H7 (cell line): ENCODE results near the gene FBXO31. TPM values are rescaled to one million over a fixed set of nuclear protein-coding genes. Genes with fewer than 3 reads are reported as not detected.

ENCODE experiments used
- DNase-seq: peaks from one replicate; pipeline ENCODE4 v3.0.0; 2012
- H3K27me3 ChIP-seq: 2 replicates; pipeline ENCODE4 v1.6.0; 2011; ENCODE audit warnings: mild to moderate bottlenecking, low read length; ENCODE audit not compliant: control insufficient read depth, insufficient read depth
- H3K36me3 ChIP-seq: replicated peaks from 2 replicates; pipeline ENCODE4 v1.5.1; 2011; ENCODE audit warnings: low read length; ENCODE audit not compliant: control insufficient read depth, insufficient read depth
- H3K4me3 ChIP-seq: 2 replicates; pipeline ENCODE4 v1.5.1; 2011; ENCODE audit warnings: low read depth, mild to moderate bottlenecking, control low read depth, low read length, moderate library complexity; ENCODE audit not compliant: insufficient read depth
- total RNA-seq: library from RNA; depleted of rRNA; stranded (reverse); fragments of >200 nt; shearing (Covaris generic); gene quantifications from 2 replicates; pipeline ENCODE4 v1.2.3, GENCODE V29; 2014

FBXO31 gene
- total RNA-seq, 1 experiment from 2014 or later: 24.4 TPM

DNA sequence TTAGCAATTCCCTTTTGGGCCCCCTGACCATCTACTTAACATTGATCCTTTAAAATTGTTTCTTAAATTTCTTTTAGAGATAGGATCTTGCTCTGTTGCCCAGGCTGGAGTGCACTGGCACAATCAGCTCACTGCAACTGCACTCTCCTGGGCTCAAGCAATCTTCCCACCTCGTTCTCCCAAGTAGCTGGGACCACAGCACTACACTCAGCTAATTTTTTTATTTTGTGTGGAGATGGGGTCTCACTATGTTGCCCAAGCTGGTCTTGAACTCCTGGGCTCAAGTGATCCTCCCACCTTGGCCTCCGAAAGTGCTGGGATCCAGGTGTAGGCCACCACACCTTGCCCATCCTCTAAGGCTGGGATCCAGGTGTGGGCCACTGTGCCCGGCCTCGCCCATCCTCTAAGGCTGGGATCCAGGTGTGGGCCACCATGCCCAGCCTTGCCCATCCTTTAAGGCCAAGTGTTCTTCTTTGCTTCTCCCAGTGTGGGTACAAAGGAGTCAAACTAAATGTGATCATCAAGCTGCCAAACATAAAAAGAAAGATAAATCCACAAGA lies 79.5 kb downstream of the FBXO31 start:
- Histone ChIP-seq H3K27me3 (no peaks in the 10 kb centered on the region), H3K4me3 (no peak overlapping the region), H3K36me3 (no peaks in the 10 kb centered on the region)
- DNase-seq: no peak

DNA sequence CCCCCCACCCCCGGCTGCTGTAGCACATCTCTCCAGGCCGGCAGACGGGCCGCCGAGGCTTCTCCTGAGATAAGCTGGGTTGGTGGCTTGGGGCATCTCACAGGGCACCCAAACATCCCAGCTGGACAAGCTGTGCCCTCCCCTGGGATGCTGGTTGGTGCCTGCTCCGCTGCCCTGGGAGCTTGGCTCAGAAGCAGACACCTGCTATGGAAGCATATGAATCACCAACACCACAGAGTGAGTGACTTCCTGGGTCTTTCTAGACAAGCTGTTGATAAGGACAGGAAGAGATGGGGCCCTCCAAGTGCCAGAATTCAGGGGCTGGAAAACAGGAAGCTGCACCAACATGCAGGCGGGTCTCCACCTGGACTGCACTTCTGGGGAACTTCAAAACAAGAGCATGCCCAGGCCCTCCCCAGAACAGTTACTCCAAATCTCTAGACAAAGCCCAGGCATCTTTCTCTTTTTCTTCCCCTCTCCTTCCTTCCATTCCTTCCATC lies 80.1 kb downstream of the FBXO31 start:
- H3K36me3 ChIP-seq: no peaks in the 10 kb centered on the region
- DNase-seq: no peak
- no peak overlapping the region for H3K4me3 ChIP-seq
- H3K27me3 ChIP-seq: no peaks in the 10 kb centered on the region

DNA sequence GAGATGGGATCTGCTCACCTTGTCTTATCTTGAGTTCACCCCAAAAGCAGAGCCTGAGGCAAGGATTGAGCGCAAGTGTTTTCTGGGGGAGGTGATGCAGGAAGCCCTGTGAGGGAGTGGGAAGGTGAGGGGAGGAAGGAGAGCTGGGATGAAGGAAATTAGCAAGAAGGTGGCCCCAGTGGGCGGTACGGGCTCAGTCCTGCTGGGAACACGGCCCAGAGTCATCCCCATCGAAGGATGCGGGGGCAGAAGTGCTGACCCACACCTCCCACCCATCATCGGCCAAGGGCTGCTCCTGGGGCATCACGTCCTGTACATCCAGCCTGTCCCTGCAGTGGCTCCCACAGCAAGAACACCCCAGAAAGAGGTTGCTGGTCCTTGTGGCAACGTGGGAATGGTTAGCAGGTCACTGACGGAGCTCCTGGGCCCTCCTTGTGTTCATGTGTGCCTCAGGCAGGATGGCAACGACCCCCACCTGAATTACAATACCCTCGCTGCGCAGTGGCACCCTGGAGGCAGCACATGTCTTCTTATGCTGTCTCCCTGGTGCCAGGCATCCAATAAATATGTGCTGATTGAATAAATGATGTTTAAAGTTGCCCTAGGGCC lies 84.6 kb downstream of the FBXO31 start:
- Histone ChIP-seq H3K27me3 (no peaks in the 10 kb centered on the region), H3K4me3 (no peak overlapping the region), H3K36me3 (no peaks in the 10 kb centered on the region)
- no peak for DNase-seq

DNA sequence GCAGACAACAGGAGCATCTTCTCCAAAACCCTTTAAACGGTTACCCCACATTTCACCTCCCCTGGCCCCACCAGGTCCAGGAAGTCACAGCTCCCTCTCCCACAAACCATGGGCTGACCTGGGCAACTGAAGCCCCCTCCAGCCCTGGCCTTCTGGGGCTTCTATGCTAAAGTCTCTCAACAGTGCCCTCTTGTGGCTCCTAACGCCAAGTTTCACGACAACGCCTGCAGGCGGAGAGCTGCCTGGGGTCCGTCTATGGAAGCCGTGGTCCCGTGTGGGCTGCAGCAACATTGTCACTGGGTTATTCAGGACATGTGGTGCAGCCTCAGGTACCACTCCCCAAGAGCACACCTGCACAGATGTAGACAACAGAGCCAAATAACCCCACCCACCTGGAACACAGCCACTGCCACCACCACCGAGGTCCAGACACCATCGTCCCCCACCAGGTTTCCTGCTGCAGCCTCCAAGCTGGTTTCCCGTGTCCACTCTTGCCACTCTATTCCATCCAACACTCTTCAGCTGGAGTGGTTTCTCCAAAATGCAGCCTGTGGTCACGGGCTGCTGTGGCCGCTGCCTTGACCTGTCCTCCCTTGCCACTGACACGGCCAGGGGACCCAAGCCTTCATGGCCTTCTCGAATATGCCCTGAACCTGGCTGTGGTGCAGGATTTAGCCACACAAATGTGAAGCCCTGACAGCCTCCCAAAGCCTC lies 85.5 kb downstream of the FBXO31 start:
- Histone ChIP-seq H3K36me3 (no peaks in the 10 kb centered on the region), H3K4me3 (no peak overlapping the region), H3K27me3 (no peaks in the 10 kb centered on the region)
- DNase-seq: peak; percentile 93

DNA sequence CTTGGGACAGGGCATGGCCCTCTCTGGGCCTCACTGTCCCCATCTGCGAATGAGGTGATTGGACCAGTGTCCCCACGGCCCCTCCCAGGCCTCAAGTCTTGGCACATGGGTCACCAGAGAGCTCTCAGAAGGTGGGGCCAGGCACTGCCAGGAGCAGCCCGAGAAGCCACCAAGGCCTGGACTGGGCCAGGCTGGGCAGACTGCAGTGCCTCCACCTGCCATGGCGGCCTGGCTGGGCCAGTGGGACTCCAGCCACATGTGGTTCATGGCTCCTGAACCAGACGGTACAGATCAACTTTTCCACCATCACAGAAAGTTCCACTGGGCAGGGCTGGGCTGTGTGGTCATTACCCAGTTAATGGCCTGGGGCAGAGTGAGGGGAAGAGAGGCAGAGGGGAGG lies 86.2 kb downstream of the FBXO31 start:
- H3K4me3 ChIP-seq: no peak overlapping the region
- H3K36me3 ChIP-seq: no peaks in the 10 kb centered on the region
- no peak for DNase-seq
- no peaks in the 10 kb centered on the region for H3K27me3 ChIP-seq

DNA sequence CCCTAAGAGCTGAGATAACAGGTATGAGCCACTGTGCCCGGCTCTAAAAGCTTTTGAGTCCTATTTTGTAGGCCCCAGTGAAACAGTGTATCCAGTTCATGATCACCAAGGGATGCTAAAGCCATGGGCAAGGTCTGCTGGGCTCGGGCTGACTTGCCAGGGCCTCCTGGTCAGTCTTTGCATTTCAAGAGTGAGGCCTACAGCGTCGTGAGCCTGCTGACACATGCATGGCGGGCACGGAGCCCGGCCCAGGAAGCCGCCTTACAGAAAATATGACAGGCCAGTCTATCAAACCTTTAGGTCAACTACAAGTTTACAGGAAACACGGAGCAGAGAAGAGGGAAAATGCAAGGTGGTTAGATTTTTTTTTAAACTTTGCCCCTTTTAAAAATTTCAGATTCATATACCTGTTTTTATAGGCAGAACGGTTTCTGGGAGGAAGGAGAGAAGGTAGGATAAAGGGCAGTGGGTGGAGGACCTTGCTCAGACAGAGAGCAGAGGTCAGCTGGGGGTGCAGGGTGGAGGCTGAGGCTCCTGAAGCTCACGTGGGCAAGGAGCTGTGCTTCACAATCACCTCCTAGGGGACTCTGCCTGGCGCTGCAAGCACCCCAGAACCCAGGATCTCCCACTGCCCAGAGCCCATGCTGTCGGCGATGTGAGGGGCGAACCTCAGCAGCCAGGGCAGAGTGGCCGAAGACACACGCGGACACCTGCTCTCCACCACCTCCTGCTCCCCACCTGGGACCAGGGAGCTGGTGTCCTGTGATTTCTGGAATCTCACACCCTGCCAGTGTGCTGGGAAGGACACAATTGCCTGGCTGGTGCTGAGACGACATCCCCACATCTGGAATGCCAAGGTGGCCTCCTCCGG lies 87.7 kb downstream of the FBXO31 start:
- Histone ChIP-seq H3K4me3 (no peak overlapping the region), H3K27me3 (no peaks in the 10 kb centered on the region), H3K36me3 (no peaks in the 10 kb centered on the region)
- peak; percentile 53 for DNase-seq

DNA sequence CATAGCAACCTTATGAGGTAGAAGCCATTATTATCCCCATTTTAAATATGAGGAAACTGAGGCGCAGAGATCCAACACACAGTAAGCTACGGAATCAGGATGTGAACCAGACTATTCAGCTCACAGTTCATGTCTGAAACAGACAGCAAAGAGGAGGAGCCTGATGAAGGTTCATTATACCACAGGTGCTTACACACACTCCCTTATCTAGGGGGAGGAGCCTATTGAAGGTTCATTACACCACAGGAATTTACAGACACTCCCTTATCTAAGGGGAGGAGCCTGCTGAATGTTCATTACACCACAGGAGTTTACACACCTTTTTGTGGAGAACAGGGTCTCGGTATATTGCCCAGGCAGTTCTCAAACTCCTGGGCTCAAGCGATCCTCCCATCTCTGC lies 88.3 kb downstream of the FBXO31 start:
- Histone ChIP-seq H3K27me3 (no peaks in the 10 kb centered on the region), H3K4me3 (no peak overlapping the region), H3K36me3 (no peaks in the 10 kb centered on the region)
- peak; percentile 83 for DNase-seq

DNA sequence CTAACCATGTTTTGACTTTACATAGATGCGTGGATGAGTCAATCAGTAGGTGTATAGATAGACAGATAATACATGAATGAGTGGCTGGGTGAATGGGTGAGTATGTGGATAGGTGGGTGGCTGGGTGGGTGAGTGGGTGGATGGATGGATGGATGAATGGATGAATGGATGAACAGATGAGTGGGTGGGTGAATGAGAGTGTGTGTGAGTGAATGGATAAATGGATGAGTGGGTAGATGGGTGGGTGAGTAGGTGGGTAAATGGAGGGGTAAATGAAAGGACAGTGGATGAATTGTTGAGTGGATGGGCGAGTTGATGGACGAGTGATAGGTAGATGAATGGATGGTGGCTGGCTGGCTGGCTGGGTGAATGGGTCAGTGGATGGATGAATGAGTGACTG lies 89.6 kb downstream of the FBXO31 start:
- Histone ChIP-seq H3K4me3 (no peak overlapping the region), H3K36me3 (no peaks in the 10 kb centered on the region), H3K27me3 (no peaks in the 10 kb centered on the region)
- DNase-seq: no peak

DNA sequence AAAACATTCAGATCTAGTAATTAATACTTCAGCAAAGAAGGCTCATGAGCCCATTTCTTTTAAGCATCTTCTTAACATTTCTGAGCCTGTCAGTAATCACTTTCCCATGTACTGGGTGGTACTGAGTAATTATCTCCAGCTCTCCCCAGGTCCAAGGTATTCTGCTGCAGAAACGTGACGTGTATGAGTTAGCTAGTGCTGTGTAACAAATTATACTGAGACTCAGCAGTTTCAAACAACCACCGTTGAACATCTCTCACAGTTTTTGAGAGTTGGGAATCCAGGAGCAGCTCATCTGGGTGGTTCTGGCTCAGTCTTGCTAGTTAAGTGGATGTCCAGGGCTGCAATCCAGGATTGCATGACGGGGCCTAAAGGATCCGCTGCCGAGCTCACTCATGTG lies 91.6 kb downstream of the FBXO31 start:
- no peak for DNase-seq
- Histone ChIP-seq H3K27me3 (no peaks in the 10 kb centered on the region), H3K4me3 (no peak overlapping the region), H3K36me3 (no peaks in the 10 kb centered on the region)

DNA sequence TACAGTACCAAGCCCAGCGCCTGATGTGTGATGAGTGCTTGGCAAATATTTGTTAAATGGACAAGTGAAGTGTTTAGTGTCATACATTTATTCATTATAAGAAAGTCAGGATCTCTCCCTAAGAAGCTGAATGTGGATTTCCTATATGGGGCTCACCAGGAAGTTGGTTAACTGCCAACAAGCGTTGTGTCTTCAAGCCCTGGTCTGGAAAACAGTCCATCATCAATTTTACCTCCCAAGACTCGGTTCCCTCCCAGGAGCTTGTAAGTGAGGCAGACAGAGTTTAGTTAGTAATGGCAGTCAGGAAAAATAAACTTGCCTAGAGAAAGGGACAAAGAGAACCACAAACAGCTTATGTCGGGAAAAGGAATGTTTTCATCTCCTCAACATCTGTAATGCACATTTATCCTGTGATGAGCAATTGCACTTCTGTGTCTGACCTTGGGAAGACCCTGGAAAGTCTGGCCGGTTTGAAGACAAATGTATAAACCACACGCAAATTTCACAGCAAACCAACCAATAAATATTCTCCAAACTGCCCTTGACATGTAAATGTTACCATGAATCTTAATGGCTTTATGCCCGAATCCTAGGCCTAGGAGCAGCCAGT lies 94.7 kb downstream of the FBXO31 start:
- Histone ChIP-seq H3K4me3 (no peak overlapping the region), H3K36me3 (no peaks in the 10 kb centered on the region), H3K27me3 (no peaks in the 10 kb centered on the region)
- no peak for DNase-seq

DNA sequence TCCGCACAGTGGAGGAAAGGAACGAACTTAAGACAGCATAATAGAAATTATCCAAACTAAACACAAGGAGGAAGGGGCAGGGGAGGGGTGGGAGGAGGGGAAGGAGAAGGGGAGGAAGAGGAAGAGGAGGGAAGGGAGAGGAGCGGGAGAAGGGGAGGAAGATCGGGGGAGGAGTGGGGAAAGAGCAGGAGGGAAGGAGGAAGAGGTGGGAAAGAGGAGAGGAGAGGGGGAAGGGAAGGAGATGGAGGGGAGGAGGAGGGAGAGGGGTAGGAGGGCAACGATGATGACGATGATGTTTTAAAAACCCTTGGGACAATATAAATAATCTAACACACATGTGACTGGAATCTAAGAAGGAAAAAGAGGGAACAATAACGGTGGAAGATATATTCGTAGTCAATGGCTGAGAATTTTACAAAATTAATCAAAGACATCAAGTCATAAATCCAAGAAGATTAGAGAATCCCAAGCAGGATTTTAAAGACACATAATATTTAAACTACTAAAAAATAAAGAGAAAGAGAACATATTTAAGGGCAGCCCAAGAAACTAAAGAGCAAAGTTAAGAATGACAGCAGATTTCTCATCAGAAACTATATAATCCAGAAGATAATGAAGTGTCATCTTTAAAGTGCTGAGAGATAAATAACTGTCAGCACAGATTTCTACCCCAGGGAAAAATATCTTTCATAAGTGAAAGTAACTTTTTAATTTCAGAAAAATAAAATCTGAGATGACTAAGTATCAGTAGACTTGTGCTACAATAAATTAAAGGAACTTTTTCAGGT lies 96.5 kb downstream of the FBXO31 start:
- Histone ChIP-seq H3K36me3 (no peaks in the 10 kb centered on the region), H3K27me3 (no peaks in the 10 kb centered on the region)
- no peak for DNase-seq

DNA sequence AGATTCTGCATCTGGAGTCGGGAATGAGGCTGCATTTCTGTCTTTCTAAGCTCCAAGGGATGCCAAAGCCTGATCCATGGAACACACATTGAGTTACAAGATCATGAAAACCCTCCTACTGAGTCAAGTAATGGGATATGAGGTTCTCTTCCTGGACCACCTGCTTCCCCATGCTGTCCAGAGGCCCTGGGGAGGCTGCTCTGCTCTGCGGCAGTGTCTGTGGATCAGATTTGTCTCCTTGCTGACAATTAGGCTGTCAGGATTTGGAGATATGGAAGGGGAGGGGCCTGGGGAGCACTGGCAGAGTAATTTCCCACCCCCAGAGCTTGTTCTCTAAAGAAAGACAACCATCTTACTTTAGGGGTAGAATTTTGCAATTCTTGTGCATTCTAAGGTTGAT lies 99.4 kb downstream of the FBXO31 start:
- Histone ChIP-seq H3K27me3 (no peaks in the 10 kb centered on the region), H3K4me3 (no peak overlapping the region), H3K36me3 (no peaks in the 10 kb centered on the region)
- DNase-seq: no peak

More for the DNA sequence above, 96.5 kb downstream of the FBXO31 start:
- no peak overlapping the region for H3K4me3 ChIP-seq

DNA sequence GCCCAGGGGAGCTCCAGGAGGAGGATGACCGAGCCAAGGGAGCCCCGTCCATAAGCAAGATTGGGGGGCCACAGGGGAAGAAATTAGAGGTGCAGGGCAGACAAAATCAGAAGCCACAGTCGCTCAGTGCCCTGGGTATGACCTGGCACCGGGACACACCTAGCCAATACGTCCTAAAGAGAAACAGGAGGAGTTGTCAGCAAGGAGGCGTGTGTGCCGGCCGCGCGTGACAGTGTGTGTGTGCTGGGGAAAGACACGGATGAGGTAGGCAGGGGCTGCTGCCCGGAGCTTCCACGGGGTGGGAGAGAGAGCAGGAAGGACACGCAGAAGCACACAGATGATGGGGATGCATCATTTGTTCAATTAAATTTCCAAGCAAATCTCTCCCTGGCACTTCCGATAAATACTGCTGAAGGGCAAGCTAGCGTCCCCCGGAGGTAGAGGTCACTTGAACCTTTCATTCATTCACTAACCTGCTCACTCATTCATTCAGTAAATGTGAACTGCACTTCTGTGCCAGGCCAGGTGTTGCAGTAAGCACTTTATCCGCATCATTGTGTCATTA lies 104.4 kb downstream of the FBXO31 start:
- DNase-seq: no peak
- Histone ChIP-seq H3K4me3 (no peak overlapping the region), H3K36me3 (no peaks in the 10 kb centered on the region), H3K27me3 (no peaks in the 10 kb centered on the region)
